CD4-positive, alpha-beta T cell treated with Interleukin-6 at 100 ng/mL for 8 hours (primary cell): ENCODE results near the gene PLEKHA6.
"Not testable (repeated sequence)": the region's sequence is repeated elsewhere in the genome, so short reads cannot be mapped to it uniquely, and the experiment has no call there.

Source experiments
- DNase-seq: peaks from one replicate; pipeline ENCODE4 v3.0.0-alpha.2; 2020; ENCODE audit warnings: mixed read lengths, low spot score

PLEKHA6 gene

DNA sequence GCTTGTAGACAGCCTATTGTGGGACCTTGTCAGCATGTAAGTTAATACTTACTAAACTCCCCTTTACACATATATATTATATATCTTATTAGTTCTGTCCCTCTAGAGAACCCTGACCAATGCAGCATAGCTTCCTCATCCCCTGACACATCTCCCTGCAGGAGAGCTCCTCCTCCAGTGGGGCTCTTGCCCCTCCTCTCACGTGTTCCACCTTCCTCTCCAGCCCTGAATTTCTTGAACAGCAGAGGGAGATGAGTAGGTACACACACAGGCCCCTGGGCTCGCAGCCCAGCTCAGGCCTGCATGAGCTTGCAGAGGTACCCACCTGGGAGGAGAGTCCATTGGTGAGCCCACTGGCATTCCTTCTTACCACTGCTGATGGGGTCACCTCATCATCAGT, 118.7 kb downstream of the PLEKHA6 start:
- DNase-seq: no peak

DNA sequence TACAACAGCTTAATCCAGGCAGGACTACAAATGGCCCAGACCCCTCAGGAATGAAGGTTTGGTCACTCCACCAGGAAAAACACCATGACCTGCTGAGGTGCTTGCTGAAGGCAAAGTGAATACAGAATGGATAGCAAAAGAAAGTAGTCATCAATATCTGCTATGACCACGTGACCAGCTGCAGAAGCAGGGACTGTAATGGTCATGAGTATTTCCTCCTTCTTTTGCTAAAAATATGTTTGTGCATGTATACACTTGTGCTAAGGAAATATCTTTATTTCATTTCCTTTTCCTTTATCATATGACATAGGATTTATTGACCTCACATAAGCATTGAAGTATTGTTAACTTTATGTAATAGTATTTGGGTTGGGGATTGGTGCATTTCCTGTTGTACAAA, 119.5 kb downstream of the PLEKHA6 start:
- no peak for DNase-seq

DNA sequence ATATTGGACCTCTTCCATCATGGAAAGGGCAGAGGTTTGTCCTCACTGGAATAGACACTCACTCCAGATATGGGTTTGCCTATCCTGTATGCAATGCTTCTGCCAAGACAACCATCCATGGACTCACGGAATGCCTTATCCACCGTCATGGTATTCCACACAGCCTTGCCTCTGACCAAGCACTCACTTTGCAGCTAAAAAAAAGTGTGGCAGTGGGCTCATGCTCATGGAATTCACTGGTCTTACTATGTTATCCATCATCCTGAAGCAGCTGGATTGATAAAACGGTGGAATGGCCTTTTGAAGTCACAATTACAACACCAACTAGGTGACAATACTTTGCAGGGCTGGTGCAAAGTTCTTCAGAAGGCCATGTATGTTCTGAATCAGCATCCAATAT, 120.3 kb downstream of the PLEKHA6 start:
- DNase-seq: not testable (repeated sequence)

DNA sequence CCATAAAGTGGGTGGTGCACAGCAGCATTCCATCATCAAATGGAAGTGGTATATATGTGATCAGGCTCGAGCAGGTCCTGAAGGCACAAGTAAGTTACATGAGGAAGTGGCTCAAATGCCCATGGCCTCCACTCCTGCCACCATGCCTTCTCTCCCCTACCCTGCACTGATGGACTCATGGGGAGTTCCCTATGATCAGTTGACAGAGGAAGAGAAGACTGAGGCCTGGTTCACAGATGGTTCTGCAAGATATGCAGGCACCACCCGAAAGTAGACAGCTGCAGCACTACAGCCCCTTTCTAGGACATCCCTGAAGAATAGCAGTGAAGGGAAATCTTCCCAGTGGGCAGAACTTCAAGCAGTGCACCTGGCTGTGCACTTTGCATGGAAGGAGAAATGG, 121.2 kb downstream of the PLEKHA6 start:
- not testable (repeated sequence) for DNase-seq

DNA sequence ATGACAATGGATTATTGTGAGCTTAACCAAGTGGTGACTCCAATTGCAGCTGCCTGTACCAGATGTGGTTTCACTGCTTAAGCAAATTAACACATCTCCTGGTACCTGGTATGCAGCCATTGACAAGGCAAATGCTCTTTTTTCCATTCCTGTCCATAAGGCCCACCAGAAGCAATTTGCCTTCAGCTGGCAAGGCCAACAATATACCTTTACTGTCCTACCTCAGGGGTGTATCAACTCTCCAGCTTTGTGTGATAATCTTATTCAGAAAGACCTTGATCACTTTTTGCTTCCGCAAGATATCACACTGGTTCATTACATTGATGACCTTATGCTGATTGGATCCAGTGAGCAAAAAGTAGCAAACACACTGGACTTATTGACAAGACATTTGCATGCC, 122.2 kb downstream of the PLEKHA6 start:
- not testable (repeated sequence) for DNase-seq

DNA sequence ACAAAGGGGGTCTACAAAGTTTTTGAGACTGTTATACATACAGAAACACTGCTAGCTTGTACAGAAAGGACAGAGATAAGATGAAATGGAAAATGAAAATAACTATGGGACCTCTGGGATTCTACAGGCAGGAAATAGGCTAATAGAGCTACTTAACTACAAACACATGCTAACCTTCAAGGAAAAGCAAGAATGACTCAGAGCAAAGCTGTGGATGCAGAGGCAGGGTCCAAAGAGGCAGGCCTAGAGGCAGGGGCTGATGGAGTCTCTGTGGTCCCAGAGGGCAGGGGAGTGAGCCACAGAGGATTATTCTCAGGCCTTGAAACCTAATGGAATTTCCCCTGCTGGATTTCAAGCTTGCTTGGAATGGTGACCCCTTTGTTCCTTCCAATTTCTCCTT, 127.2 kb downstream of the PLEKHA6 start:
- DNase-seq: no peak

DNA sequence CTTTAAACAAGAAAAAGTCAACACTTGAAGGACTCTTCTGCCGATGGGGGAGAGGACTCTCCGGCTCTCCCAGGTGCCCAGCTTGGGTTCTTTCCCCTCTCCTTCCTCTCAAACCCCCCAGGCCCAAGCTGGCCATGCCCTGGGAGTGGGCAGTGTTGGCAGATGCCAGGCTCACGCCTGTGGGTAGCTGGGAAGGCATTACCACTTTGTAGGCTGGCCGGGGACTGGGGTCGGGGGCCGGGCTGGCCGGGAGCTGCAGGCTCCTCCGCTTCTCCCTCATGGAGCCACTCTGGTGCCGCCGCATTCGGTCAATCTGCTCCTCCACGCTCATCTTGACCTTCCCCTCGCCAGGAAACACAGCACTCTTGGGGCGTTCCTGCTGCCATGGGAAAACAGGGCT, 129.5 kb downstream of the PLEKHA6 start:
- no peak for DNase-seq

DNA sequence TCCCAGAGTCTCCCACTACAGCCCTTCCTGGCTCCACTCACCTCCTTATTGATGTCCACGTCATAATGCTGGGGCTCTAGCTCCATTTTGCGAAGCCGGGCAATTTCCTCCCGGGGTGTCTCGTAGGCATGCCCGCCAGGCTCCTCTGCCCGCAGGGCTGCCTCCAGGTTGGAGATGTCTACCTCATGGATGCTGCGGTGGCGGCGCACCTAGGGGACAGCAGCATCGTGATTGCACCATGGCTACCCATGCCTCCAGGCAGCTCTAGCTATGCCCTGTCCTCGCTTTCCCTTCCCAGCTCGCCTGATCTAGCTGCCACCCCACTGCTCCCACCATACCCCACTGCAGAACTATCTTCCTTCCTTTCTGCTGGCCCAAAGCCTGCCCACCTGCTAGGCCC, 130.8 kb downstream of the PLEKHA6 start:
- DNase-seq: no peak

DNA sequence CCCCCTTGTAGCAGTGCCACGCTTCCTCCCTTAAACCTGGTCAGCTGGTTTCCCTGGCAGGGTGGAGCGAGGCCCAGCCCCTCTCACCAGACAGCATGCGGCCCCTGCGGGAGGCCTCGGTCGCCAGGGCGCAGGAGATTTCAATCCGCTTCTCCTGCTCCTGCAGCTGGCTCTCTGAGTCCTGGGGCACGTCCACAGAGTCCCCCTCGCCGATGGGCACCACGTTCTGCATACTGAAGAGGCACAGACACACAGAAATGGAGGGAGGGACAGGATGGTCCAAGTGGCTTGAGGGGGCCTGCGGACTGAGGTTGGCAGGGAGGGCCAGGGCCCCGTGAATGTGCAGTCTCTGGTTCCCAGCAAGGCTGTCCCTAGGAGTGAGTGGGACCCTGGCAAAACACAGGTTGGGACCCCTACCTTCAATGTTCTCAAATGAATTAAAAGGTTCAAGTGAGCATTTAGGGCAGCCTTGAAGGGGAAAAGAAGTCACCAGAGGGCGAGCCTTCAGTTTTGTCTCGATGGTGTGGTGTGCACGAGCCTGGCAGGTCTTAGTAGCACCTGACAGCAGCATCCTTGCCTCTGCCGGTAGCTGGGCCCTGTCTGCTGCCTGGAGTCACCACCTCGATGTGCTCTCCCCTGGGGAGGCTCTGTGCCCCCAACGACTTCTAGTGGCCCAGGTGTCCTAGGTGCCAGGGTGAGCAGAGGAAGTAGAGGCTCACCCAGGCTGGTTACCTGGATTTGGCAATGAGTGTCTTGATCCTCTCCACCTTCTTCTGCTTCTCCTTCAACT, 131.5 kb downstream of the PLEKHA6 start:
- DNase-seq: no peak

DNA sequence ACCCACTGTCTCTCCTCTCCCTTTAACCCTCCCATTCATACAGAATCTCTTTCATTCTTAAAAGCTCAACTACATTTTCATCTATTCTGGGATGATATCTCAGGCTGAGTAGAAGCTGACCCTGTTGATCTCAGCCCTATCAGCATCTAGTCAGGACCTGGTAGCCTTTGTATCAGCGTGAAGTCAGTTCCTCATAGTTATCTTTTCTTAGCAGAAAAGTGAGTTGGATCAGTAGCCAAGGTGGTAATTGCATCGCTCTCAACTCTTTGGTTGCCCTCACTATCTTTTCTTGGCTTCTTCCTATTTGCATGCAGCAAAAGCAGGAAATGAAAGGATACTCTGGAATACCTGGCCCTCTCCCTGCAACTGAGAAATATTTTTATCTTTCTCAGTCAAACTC, 132.4 kb downstream of the PLEKHA6 start:
- no peak for DNase-seq

DNA sequence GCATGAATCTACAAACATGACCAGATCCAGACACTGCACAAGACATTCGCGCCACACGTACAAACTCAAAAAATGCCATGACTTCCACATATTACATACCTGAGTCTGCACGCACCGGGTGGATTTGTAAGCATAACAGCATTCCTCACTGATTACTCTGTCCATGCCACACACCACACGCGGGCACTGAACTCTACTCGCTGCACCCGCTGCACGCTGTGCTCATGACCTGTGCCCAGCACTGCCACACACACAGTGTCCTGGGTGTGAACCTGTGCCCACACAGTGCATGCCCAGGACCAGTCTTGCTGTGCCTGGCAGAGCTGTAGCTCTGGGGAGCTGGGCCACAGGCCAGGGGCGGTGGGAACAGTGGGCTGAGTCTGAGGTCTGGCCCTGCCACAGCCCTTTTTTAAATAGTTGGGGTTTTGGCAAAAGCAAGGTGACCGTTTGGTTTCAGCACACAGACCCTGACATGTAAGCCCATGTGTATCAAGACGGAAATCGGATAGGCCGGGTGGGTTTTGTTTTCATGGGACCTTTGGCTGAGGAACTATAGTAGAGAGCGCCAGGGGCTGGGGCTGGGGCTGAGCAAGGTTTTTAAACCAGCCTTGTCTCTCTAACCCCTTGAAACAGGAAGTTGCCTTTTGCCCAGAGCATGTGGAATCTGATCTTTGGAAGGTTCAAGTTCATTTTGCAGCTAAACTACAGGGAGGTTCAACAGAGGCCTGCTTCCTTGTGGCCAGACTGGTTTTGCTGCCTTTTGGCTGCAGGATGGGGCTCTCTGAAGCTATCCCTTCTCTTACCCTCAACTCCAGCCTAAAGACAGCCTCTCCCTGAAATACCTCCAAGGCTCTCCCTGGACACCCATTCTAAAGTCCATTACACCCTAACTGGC, 133.6 kb downstream of the PLEKHA6 start:
- DNase-seq: no peak

DNA sequence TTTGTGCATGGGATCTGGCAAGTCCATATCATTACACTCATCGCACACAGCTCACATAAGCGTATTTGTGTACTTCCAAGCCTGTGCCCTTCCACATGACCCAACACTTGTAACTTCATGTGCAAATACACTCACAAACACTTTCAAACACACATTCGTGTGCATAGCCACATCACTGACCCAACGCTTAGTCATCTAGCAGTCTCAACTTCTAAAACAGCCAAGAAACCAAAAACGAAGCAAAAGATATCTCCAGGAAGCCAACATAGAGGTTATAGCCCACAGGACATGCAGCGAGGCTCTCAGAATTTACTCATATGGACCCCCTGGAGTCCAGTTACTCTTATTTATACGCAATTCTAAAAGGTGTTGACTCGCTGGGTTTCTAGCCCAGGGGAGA, 135.1 kb downstream of the PLEKHA6 start:
- DNase-seq: no peak

DNA sequence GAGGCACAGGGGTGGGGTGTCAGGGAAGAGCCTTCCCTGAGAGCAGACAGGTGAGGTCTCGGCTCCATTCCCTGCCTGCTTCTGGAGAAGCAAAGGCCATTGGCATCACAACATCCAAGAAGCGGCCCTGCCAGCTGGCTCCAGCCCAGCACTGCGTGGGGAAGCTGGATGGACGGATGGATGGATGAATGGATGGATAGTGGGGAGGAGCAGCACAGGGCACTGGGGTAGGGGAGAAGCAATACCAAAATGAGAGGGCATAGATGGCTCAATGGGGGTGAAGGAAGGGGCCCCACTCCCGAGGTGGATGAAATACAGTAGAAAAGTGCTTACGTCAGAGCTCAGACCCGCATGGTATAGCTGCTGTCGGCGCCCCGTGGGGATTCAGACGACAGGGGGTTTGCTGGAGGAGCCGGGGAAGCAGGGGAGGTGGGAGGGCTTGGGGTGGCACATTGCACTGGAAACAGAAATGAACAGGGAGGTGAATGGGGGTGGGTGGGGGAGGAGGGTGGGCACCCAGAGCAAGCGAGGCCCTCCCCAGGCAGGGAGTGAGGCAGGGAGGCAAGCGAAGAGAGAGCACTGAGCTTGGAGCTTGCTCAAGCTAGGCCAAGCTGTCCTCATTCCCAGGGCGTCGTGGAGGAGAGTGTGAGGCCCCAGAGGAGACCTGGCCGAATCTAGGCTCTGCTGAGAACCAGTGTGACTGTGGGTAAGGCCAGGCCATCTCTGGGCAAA, 136.4 kb downstream of the PLEKHA6 start:
- DNase-seq: no peak

DNA sequence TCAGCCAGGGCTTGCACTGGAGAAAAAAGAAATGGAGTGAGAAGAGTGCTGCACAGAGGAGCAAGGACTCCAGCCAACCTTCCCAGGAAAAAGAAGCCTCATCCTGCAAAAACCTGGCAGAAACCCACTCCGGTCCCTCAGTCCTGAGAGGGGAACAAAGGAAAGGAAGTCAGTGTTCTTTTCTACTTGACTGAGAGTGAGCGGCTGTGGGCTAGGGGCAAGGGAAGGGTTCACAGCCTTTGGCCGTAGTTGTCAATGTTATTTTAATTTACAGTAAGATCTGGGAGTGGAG, 137.0 kb downstream of the PLEKHA6 start:
- no peak for DNase-seq

DNA sequence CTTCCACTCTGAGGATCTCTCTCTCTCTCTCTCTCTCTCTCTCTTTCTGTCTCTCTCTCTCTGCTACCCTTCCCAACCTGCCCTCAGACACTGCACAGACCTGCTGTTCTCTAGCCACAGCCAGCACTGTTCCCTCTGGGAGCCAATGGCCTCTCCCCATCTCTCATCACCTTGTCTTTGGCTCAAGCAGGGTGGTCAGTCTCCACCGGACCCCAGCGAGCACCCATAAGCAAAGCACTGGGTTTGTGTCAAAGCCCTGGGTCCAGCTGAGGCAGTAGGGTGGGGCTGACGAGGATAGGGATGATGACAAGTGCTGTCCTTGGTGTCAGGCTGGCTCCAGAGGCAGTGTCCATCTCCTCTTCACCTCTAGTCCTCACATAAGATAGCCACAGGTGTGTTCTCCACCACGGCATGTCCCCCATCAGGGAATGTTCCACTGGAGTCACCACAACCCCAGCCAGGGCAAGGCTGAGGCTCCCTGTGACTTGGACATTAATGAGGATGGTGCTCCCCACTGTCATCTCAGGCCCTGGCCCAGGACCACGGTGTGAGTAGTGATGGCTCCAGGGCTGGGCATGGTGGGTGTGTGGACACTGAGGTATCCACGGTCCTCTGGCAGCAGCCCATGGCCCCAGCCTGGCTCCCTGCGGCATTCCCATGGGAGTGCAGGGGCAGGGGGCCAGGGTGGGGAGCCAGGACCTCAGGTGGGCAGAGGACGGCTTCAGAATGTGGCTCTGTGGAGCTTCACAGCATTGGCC, 137.5 kb downstream of the PLEKHA6 start:
- no peak for DNase-seq

DNA sequence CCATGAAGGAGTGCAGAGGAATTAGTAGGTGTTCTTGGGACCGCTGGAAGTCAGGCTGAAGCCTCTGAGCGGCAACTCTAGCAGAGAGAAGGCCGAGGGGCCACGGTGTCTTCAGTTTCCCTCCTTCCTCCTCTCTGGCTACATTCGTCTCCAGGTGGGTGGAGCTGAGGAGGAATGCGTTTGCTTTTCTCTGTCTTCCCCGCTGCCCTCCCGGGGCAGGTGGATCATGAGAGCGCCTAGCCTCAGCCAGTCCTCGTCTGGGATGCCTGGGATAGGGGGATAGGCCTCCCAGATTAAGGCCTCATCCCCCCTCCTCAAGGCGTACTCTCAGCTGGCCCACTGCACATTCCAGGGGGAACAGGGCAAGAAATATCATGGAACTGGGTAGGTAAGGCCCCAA, 138.5 kb downstream of the PLEKHA6 start:
- no peak for DNase-seq

DNA sequence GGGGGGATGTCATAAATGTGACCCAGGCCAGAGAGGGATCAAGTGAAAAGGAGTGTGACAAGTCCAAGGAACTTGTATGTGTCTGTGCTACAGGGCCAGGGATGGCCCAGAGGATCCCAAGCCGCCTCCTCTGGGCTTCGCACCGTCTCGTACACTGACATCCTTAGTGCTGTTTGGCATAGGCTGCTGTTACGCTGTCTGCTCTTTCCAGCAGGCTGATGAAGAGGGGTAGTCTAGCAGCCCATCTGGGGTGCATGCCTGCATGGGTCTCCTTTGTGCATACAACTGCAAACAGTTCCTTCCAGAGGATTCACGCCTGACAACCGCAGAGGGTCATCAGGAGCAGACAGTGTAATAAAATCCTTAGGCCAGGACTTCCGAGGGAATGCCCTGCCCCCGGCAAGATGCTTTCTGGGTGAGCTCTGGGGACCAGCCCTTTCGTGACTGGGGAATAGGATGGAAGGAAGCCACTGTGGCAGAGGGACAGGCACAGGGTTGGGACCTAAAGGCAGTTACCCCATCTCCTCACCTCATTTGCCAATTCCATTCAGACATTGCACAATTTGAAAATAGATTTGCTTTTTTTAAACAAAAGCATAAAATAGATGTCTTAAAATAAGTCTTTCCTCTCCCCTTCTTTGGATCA, 139.6 kb downstream of the PLEKHA6 start:
- DNase-seq: no peak

DNA sequence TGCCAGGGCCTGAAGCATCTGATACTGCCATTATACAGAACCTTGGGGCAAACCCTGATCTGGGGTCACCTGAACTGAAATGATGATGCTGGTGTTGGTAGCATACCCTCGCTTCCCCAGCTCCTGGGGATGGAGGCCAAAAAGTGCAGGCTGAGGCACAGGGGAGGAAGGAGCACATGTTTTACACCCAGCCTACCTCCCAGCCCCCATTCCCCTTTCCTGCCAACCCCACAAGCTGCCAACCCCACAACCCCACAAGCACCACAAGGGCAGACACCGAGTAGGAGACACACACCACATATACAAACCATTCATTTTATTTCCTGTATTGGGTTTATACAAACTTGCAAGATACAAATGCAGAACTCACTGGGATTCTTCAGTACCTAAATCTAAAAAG, 141.2 kb downstream of the PLEKHA6 start:
- no peak for DNase-seq

DNA sequence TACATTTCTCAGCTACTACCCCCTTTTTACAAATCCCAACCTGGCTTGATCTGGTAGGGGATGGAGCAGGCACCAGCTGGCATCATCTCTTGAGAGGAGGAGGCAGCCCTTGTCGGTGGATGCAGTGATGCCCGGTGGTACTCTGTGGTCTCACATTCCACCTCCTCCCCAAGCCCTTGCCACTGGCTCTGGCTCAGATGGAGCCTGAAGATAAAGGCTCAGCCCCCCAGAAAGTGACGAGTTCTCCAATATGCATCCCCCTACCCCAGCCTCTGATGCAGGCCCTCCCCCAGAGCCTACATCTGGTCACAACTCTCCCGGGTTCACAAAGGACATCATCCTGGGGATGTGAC, 142.1 kb downstream of the PLEKHA6 start:
- DNase-seq: no peak

DNA sequence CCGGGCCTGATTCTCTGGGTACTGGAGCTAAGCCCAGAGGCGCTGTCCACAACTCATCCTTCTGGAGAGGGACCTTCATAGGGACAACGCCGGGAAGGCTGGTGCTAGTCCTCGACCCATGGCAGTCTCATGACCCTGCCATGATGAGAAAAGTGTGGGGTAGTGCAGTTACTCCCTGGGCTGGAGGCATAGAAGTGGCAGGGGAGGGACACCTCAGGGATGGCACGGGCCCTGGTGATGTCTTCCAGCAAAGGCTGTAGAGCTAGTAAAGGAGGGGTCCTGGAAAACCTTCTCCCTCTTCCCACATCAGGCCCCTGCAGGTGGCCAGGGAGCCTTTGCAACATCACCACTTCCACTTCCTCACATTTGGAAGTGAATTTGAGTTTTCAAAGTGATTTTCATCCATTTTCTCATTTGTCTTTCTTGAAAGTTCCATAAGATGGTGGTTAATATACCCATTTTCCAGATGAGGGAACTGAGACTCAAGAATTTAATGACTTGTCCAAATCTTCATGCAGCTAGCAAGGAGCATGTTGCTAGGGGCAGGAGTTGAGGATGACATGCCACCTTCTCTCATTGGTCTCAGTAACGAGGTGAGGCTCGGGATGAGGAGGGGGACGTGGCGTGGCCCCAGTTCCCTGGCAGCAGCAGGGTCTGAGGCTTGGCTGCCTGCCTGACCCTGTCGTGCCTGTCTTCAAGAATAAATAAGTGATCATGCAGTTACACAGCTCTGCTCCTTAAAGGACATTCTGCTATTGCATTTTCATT, 142.7 kb downstream of the PLEKHA6 start:
- no peak for DNase-seq

DNA sequence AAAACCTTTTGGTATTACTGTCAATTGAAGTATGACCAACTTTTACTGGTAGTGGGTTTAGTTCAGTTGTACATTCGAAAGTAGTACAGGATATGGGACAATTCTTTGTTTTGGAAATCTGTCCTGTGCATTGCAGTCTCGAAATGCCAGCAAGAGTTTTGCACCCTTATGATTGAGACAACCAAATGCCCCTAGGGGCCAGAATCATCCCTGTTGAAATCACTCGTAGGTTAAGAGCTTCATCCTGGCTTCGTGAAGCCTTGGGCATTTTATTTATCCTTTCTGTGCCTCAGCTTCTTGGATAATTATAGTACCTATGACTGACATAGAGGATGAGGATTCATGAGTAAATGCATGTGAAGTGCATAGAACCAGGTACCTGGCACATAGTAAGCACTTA, 143.5 kb downstream of the PLEKHA6 start:
- no peak for DNase-seq
